GM21423 (cell line): ENCODE results near the gene SMURF2.
"Not testable (repeated sequence)": the region's sequence is repeated elsewhere in the genome, so short reads cannot be mapped to it uniquely, and the experiment has no call there.

Experiments used
- ATAC-seq: cut with Tn5 transposase; IDR thresholded peaks from one replicate; pipeline ENCODE4 v1.9.1; 2021; ENCODE audit warnings: mild to moderate bottlenecking, moderate library complexity; ENCODE audit not compliant: unreplicated experiment

The SMURF2 gene

DNA sequence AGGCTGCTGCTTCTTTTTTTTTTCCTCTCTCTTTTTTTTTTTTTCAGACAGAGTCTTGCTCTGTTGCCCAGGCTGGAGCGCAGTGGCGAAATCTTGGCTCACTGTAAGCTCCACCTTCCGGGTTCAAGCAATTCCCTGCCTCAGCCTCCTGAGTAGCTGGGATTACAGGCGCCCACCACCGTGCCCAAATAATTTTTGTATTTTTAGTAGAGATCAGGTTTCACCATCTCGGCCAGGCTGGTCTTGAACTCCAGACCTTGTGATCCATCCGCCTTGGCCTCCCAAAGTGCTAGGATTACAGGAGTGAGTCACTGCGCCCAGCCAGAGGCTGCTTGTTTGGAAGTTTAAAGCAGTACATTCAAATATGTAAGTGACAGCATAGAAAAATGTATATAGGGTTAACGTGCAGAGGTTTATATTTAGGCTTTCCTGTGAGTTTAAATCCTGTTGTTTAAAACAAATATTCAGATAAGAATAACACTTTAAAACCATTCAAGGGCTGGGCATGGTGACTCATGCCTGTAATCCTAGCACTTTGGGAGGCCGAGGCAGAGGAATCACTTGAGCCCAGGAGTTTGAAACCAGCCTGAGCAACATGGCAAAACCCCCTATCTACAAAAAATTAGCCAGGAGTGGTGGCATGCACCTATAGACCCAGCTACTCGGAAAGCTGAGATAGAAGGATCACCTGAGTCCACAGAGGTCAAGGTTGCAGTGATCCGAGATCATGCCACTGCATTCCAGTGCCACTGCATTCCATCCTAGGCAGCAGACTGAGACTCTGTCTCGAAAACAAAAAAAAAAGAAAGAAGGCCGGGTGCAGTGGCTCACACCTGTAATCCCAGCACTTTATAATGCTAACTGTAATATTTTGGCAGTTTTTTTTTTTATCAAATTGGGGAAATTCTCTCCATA, 6.0 kb upstream of the SMURF2 start:
- not testable (repeated sequence) for ATAC-seq

DNA sequence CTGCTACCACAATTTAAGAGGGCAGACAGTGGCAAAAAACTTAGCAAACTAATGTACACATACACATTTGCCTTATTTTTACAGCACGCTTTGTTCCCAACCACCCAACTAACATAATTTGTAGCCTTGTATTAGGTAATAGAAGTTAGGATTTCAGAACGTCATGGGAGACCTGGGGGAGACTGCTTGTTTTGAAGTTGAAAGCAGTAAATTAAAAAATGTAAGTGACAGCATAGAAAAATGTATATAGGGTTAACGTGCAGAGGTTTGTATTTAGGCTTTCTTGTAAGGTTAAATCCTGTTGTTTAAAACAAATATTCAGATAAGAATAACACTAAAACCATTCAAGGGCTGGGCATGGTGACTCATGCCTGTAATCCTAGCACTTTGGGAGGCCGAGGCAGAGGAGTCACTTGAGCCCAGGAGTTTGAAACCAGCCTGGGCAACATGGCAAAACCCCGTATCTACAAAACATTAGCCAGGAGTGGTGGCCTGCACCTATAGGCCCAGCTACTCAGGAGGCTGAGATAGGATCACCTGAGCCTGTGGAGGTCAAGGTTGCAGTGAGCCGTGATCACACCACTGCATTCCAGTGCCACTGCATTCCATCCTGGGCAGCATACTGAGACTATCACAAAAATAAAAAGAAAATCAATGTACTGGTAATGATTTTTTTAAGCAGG, 2.3 kb upstream of the SMURF2 start:
- ATAC-seq = not testable (repeated sequence)

DNA sequence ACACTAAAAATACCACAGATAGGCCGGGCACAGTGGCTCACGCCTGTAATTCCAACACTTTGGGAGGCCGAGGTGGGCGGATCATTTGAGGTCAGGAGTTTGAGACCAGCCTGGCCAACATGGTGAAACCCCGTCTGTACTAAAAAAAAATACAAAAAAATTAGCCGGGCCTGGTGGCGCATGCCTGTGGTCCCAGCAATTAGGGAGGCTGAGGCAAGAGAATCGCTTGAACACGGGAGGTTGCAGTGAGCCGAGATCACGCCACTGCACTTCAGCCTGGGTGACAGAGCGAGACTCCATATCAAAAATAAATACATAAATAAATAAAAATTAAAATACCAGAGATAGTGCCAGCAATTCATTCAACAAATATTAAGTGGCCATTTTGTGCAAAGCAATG, 1.7 kb upstream of the SMURF2 start:
- ATAC-seq = not testable (repeated sequence)

- ATAC-seq = no peak
Observed at GRCh38 chr17:64662774-64663367, 764 bp upstream of the SMURF2 start.

- ATAC-seq = peak; percentile 36
Observed at GRCh38 chr17:64661726-64661975, 456 bp downstream of the SMURF2 start.

DNA sequence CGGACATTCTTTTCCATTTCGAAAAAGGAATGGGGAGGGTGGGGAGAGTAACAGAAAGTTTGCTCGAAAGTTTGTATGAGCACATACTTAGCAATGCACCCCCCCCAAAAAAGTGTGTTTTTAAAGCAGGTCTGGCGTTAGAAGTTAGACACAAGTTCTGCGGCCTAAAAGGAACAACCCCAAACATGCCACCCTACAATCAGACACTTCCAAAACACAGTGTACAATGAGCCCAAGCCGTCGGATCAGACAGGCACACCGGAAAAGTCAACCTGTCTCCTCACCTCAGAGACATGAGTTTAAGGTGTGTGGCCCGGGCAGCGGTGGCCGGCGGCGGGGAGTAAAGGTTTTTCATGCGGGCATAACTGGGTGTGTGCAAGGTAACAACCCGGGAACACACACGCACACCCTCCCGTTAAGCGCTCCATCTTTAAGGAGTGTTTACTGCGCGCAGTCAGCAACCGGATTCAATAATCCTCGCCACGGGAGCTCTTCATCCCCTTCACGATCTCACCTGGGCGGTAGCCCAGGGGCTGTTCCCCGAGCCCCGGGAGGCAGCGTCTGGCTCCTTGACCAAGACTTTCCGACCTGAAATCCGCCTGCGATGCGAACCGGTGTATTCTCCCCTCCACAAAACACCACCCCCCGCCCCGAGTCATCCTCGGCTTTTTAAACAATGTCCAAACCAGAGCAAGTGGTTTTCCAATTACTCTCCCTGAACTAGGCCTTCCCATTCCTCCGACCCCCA, 955 bp downstream of the SMURF2 start:
- ATAC-seq = peak; percentile 8

- not testable (repeated sequence) for ATAC-seq
Observed at GRCh38 chr17:64660195-64660977, 1.7 kb downstream of the SMURF2 start.

GRCh38 chr17:64658931-64659330, 3.2 kb downstream of the SMURF2 start:
- ATAC-seq = no peak

DNA sequence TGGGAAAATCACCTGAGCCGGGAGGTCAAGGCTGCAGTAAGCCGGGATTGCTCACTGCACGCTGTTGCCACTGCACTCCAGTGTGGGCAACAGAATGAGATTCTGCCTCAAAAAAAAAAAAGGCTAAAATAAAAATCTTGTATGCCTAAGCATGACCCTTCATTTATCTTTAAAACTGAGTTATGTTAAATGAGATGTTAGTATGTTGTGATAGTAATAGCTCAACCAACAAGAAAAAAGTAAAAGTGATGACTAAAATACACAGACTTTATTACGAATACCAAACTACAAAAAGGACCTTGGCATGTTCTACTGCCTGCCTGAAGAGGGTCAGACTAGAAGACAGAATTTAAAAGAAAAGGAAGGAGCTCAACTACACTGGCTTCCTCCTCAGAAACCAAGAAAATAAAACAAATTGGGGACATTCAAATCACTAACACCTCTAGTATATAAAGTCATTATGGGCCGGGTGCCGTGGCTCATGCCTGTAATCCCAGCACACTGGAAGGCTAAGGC, 4.4 kb downstream of the SMURF2 start:
- ATAC-seq = no peak

GRCh38 chr17:64655704-64656103, 6.4 kb downstream of the SMURF2 start:
- ATAC-seq = no peak

DNA sequence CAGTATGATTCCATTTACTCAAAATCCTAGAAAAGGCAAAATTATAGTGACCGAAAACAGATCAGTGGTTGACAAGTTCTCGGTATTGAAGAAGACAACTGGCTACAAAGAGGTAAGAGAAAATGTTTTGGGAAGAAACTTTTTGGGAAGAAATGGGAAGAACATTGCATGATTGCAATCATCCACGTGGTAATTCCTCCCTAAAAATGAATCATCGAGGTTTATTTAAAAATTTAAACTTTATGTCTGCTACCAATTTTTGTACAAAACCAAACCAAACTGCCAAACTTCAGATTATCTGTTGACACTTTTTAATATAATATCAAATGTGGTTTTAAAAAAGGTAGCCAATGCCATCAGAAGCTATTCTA, 8.1 kb downstream of the SMURF2 start:
- ATAC-seq = no peak

DNA sequence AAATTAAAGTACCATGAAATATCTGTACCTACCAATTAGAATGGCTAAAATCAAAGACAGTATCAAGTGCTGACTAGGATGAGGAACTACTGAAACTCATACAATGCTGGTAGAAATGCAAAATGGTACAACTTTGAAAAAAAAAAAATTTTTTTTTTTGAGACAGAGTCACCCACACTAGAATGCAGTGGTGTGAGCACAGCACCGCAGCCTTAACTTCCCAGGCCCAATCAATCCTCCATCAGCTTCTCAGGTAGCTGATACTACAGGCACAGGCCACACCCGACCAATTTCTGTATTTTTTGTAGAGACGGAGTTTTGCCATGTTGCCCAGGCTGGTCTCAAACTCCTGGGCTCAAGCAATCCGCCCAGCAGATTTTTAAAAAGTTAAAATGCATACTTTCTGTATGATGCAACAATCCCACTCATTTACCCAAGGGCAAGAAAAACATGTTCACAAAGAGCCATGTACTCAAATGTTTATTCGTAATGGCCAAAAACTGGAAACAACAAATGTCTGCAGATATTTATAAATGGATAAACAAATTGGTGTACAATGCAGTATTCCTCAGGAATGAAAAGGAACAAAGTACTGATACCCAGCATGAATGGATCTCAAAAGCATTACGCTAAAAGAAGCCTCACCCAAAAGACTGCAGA, 8.7 kb downstream of the SMURF2 start:
- ATAC-seq = no peak

- no peak for ATAC-seq
Observed at GRCh38 chr17:64651889-64652288, 10.2 kb downstream of the SMURF2 start.

- no peak for ATAC-seq
Observed at GRCh38 chr17:64648234-64648633, 13.9 kb downstream of the SMURF2 start.

DNA sequence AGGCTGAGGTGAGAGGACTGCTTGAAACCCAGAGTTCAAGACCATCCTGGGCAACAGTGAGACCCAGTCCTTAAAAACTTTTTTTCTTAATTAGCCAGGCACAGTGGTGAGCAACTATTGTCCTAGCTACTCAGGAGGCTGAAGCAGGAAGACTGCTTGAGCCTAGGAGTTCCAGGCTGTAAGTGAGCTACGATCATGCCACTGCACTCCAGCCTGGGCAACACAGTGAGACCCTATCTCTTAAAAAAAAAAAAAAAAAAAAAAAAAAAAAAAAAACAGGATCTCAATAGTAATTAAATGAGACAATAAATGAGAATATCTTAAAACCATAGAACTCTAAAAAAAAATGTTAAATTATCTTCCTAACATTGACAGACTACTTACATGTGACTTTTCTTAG, 14.3 kb downstream of the SMURF2 start:
- ATAC-seq = no peak

- ATAC-seq = no peak
Observed at GRCh38 chr17:64639516-64639915, 22.6 kb downstream of the SMURF2 start.

DNA sequence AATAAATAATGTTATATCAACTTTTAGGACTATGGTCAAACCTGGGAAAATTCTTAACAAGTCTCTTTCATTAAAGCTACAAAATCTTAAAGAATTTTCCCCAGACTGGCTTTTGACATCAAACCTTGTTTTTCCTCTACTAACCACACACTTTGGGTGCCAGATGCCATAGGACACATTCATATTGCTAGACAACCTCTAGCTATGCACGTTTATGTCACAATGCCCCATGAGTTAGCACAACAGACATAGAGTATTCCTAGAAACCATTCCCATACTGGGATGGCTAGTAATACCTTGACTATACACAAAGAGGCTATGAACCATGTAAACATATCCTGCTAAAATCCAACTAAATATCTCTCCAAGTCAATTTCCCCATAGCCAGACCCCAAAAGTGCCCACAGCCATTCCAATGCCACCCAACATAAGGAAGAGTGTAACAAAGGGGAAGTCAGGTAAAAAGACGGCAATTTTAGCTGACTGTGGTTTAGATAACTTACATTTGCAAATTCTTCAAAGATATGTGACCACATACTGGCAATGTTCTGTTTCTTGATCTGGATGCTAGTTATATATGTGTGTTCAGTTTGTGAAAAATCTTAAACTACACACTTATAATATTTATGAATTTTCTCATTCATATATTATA, 23.4 kb downstream of the SMURF2 start:
- no peak for ATAC-seq

GRCh38 chr17:64635647-64636305, 26.3 kb downstream of the SMURF2 start:
- peak; percentile 65 for ATAC-seq

DNA sequence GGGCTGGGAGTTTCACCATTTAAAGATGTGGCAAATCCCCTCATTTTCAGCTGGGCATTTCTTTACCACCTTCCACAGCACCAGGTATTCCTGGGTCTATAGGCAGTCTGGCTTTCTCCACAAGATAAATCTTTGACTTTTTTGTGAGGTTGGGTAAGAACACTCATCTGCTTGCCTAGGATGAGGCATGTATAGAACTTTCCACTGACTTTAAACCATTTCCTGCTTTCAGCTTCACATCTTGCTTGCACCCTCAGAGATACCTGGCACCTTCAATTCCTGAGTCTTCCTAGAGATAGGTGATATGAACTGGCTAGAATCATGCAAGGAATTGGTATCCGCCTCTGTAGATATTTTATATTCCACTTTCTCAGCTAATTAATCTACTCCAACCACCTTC, 27.9 kb downstream of the SMURF2 start:
- ATAC-seq = no peak
